OCI-LY7 (cell line): ENCODE data around the gene DDT. TPM values are rescaled to one million over a fixed set of nuclear protein-coding genes. Genes with fewer than 3 reads are reported as not detected.
"Not testable (repeated sequence)": the region's sequence is repeated elsewhere in the genome, so short reads cannot be mapped to it uniquely, and the experiment has no call there.

Experiments
- BruUV-seq: library from RNA; stranded (reverse); fragments of 400-500 nt; replicated peaks from 2 replicates; lab custom pipeline; 2021; lab: Mats Ljungman, UMichigan
- CTCF ChIA-PET: fragments of 300-600 bp; sonication (Branson Sonifier 250); formaldehyde crosslinking; loops from one replicate; lab custom pipeline; 2022; ENCODE audit warnings: antibody characterized with exemption; ENCODE audit not compliant: unreplicated experiment; lab: Charles Lee
- POLR2A ChIA-PET: fragments of 300-600 bp; sonication (Branson Sonifier 250); formaldehyde crosslinking; loops from one replicate; lab custom pipeline; 2022; ENCODE audit warnings: antibody characterized with exemption; lab: Charles Lee
- DNase-seq: peaks from one replicate; pipeline ENCODE4 v3.0.0-alpha.2; 2015; ENCODE audit warnings: low spot score
- H2AFZ ChIP-seq: fragments of 200-600 bp; sonication (generic), shearing (Covaris generic); 2 replicates; pipeline ENCODE4 v1.6.1; 2014; ENCODE audit warnings: mild to moderate bottlenecking, antibody characterized with exemption, low read length, moderate library complexity
- H3K27ac ChIP-seq: fragments of 200-600 bp; sonication (generic); 2 replicates; pipeline ENCODE4 v1.5.1; 2014; ENCODE audit warnings: mixed run types, low read depth, mild to moderate bottlenecking, moderate library complexity, low read length, inconsistent platforms; ENCODE audit not compliant: poor library complexity, severe bottlenecking
- H3K36me3 ChIP-seq: fragments of 200-600 bp; sonication (generic); 2 replicates; pipeline ENCODE4 v1.6.1; 2014; ENCODE audit warnings: mild to moderate bottlenecking, antibody characterized with exemption, low read length, moderate library complexity, mixed read lengths; ENCODE audit not compliant: insufficient read depth
- H3K4me1 ChIP-seq: fragments of 200-600 bp; sonication (generic); 2 replicates; pipeline ENCODE4 v1.5.1; 2014; ENCODE audit warnings: mild to moderate bottlenecking, low read length; ENCODE audit not compliant: insufficient read depth, poor library complexity, severe bottlenecking
- H3K4me2 ChIP-seq: fragments of 200-600 bp; sonication (generic); 2 replicates; pipeline ENCODE4 v1.6.1; 2014; ENCODE audit warnings: mild to moderate bottlenecking, low read length
- H3K4me3 ChIP-seq: fragments of 200-600 bp; sonication (generic); 2 replicates; pipeline ENCODE4 v1.5.1; 2014; ENCODE audit warnings: mild to moderate bottlenecking, low read depth, low read length; ENCODE audit not compliant: poor library complexity, severe bottlenecking
- H3K79me2 ChIP-seq: fragments of 200-600 bp; sonication (generic); 2 replicates; pipeline ENCODE4 v1.6.1; 2016; ENCODE audit warnings: low read depth, mild to moderate bottlenecking, low read length, moderate library complexity, mixed read lengths; ENCODE audit not compliant: insufficient read depth
- H3K9me2 ChIP-seq: fragments of 200-600 bp; sonication (generic); 2 replicates; pipeline ENCODE4 v1.6.1; 2016; ENCODE audit warnings: mild to moderate bottlenecking, low read length, mixed read lengths; ENCODE audit not compliant: insufficient read depth
- H3K9me3 ChIP-seq: fragments of 200-600 bp; sonication (generic); 2 replicates; pipeline ENCODE4 v1.6.1; 2014; ENCODE audit warnings: mild to moderate bottlenecking, mixed run types, low read length, mixed read lengths
- H4K20me1 ChIP-seq: fragments of 200-600 bp; sonication (generic); 2 replicates; pipeline ENCODE4 v1.6.1; 2014; ENCODE audit warnings: mild to moderate bottlenecking, antibody characterized with exemption, low read length, moderate library complexity, mixed read lengths; ENCODE audit not compliant: insufficient read depth
- EZH2phosphoT487 ChIP-seq: fragments of 200-600 bp; sonication (generic); IDR thresholded peaks from 2 replicates; pipeline ENCODE4 v1.6.1; 2018; ENCODE audit warnings: low read depth, borderline replicate concordance, mild to moderate bottlenecking, mixed run types, antibody characterized with exemption, low read length, moderate library complexity, mixed read lengths
- intact Hi-C: fragments of 100-400 bp; cut with micrococcal nuclease; formaldehyde crosslinking; loops from one replicate; pipeline ENCODE4 v1.10.0; 2022; ENCODE audit not compliant: unreplicated experiment
- total RNA-seq, 2 experiments: library from RNA; depleted of rRNA in 1 of 2; stranded (reverse); fragments of >200 nt in 1 of 2; shearing (Covaris generic) in 1 of 2; gene quantifications; 2 replicates each; pipeline ENCODE4 v1.2.3, GENCODE V29; 2014 to 2022
- TF ChIP-seq, protein P1 (sequence below): fragments of 200-600 bp; sonication (generic); conservative IDR thresholded peaks from 2 replicates; pipeline ENCODE4 v1.5.1; 2014; ENCODE audit warnings: mild to moderate bottlenecking, antibody characterized with exemption, low read length, moderate library complexity, mixed read lengths

The DDT gene
- total RNA-seq, 2 experiments from 2014 or later, result 182 to 252 TPM

DNA sequence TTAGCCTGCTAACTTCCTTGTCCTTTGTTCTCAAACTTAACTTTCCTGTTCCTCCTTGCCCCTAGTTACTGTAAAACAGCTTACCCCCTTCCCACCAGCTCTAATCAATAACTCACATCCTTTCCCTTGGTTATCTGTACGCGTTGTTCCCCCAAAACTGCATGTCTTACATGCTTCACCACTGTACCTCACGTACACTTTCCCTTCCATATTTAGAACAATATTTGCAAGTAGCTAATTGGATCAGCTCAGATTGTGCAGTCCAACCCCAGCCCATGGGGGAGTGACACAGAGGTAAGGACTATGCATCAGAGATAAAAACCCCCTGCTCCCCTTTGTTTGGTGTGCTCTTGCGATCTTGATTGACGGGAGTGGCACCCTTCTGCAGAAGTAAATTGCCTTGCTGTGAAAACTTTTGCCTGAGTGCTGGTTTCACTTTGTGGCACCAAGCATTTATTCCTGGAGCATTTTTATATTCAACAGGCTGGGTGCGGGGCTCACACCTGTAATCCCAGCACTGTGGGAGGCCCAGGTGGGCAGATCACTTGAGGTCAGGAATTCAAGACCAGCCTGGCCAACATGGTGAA is 49.1 kb downstream of the DDT start:
- H3K4me2 ChIP-seq, result no peak overlapping the region
- no peaks in the 10 kb centered on the region for H4K20me1 ChIP-seq
- H3K36me3 ChIP-seq, result peaks cover 70% of the 10 kb centered on the region
- H3K9me3 ChIP-seq, result peaks cover 20% of the 10 kb centered on the region
- H3K27ac ChIP-seq, result no peak overlapping the region
- peaks cover 21% of the 10 kb centered on the region for H3K4me1 ChIP-seq
- TF ChIP-seq, protein P1, sequence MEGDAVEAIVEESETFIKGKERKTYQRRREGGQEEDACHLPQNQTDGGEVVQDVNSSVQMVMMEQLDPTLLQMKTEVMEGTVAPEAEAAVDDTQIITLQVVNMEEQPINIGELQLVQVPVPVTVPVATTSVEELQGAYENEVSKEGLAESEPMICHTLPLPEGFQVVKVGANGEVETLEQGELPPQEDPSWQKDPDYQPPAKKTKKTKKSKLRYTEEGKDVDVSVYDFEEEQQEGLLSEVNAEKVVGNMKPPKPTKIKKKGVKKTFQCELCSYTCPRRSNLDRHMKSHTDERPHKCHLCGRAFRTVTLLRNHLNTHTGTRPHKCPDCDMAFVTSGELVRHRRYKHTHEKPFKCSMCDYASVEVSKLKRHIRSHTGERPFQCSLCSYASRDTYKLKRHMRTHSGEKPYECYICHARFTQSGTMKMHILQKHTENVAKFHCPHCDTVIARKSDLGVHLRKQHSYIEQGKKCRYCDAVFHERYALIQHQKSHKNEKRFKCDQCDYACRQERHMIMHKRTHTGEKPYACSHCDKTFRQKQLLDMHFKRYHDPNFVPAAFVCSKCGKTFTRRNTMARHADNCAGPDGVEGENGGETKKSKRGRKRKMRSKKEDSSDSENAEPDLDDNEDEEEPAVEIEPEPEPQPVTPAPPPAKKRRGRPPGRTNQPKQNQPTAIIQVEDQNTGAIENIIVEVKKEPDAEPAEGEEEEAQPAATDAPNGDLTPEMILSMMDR, result no peak
- no peak for TF ChIP-seq EZH2phosphoT487
- no TSS peak for BruUV-seq
- no peak overlapping the region for H3K4me3 ChIP-seq
- ChIA-PET CTCF (no interaction called here), POLR2A (no interaction called here)
- DNase-seq, result no peak
- no peaks in the 10 kb centered on the region for H3K9me2 ChIP-seq
- intact Hi-C loops, result no loop called here
- H2AFZ ChIP-seq, result no peak overlapping the region
- no peaks in the 10 kb centered on the region for H3K79me2 ChIP-seq

DNA sequence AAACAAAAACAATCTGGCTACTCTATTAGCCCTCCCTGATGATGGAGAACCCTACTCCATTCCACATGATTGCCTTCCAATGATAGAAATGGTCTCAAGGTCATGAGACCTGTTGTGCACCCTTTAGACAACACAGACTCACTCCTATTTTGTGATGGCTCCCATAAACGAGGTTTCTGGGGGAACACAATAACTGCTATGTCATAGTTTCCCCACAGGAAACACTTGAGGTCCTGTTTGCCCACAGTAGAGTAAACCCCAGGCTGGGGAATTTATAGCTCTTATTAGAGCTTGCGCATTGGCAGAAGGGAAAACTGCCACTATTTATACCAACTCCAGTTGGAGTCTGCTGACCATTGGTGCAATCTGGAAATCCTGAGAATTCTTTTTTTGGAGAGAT is 51.3 kb downstream of the DDT start:
- intact Hi-C loops, result no loop called here
- POLR2A ChIA-PET, result no interaction called here
- H3K4me1 ChIP-seq, result peaks cover 2% of the 10 kb centered on the region
- no peak for DNase-seq
- peaks cover 20% of the 10 kb centered on the region for H3K9me3 ChIP-seq
- H3K9me2 ChIP-seq, result no peaks in the 10 kb centered on the region
- BruUV-seq, result no TSS peak
- no peak overlapping the region for H2AFZ ChIP-seq
- H3K79me2 ChIP-seq, result no peaks in the 10 kb centered on the region
- no peak overlapping the region for H3K27ac ChIP-seq
- TF ChIP-seq, protein P1, result no peak
- TF ChIP-seq EZH2phosphoT487, result no peak
- peaks cover 67% of the 10 kb centered on the region for H3K36me3 ChIP-seq
- no peaks in the 10 kb centered on the region for H4K20me1 ChIP-seq
- no peak overlapping the region for H3K4me3 ChIP-seq
- H3K4me2 ChIP-seq, result no peak overlapping the region
- CTCF ChIA-PET, result no interaction called here

DNA sequence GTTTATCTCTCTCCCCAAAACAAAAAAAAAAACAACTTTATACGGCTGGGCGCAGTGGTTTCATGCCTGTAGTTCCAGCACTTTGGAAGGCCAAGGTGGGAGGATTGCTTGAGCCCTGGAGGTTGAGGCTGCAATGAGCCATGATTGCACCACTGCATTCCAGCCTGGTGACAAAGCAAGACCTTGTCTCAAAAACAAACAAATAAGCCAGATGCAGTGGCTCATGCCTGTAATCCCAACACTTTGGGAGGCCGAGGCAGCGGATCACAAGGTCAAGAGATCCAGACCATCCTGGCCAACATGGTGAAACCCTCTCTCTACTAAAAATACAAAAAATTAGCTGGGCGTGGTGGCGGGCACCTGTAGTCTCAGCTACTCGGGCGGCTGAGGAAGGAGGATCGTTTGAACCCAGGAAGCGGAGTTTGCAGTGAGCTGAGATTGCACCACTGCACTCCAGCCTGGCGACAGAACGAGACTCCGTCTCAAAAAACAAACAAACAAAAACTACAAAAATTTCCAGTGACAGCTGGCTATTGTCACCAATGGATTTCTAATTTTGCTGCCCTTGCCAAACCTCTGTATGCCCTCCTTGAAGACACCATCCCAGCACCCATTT is 52.5 kb downstream of the DDT start:
- H3K4me3 ChIP-seq, H3K4me1 ChIP-seq, CTCF ChIA-PET, POLR2A ChIA-PET, H4K20me1 ChIP-seq, H2AFZ ChIP-seq, DNase-seq, intact Hi-C loops, H3K9me2 ChIP-seq, H3K79me2 ChIP-seq, BruUV-seq, H3K27ac ChIP-seq, H3K4me2 ChIP-seq: not testable (repeated sequence)
- Histone ChIP-seq H3K9me3 (peaks cover 16% of the 10 kb centered on the region), H3K36me3 (peaks cover 59% of the 10 kb centered on the region)

Other genes starting within 250 kb of the DDT start
- 5.1 and 6.0 TPM in 2 replicates for gene ZNF70, start 223.3 kb downstream of the DDT start, total RNA-seq (2014; rRNA removed; shearing (Covaris generic))
- gene ZNF70, start 223.3 kb downstream of the DDT start, total RNA-seq (2022), result 8.4 and 8.7 TPM in 2 replicates
- gene VPREB3, start 220.0 kb downstream of the DDT start, total RNA-seq (2014; rRNA removed; shearing (Covaris generic)), result 163 and 241 TPM in 2 replicates
- gene VPREB3, start 220.0 kb downstream of the DDT start, total RNA-seq (2022), result 312 and 333 TPM in 2 replicates
- gene C22orf15, start 211.5 kb downstream of the DDT start, total RNA-seq (2014; rRNA removed; shearing (Covaris generic)), result 1.0 and 1.7 TPM in 2 replicates
- gene C22orf15, start 211.5 kb downstream of the DDT start, total RNA-seq (2022), result 0.86 and 1.3 TPM in 2 replicates
- gene CHCHD10, start 206.5 kb downstream of the DDT start, total RNA-seq (2014; rRNA removed; shearing (Covaris generic)), result 50.8 and 54.6 TPM in 2 replicates
- gene CHCHD10, start 206.5 kb downstream of the DDT start, total RNA-seq (2022), result 191 and 252 TPM in 2 replicates
- gene MMP11, start 201.6 kb downstream of the DDT start, total RNA-seq (2014; rRNA removed; shearing (Covaris generic)), result 10.0 and 12.9 TPM in 2 replicates
- gene MMP11, start 201.6 kb downstream of the DDT start, total RNA-seq (2022), result 6.3 and 9.2 TPM in 2 replicates
- 265 and 297 TPM in 2 replicates for gene SMARCB1, start 187.5 kb downstream of the DDT start, total RNA-seq (2014; rRNA removed; shearing (Covaris generic))
- 242 and 252 TPM in 2 replicates for gene SMARCB1, start 187.5 kb downstream of the DDT start, total RNA-seq (2022)
- gene DERL3, start 135.4 kb downstream of the DDT start, total RNA-seq (2014; rRNA removed; shearing (Covaris generic)), result 34.6 and 44.6 TPM in 2 replicates
- gene DERL3, start 135.4 kb downstream of the DDT start, total RNA-seq (2022), result 52.1 and 64.1 TPM in 2 replicates
- 16.0 and 16.4 TPM in 2 replicates for gene SLC2A11, start 116.6 kb downstream of the DDT start, total RNA-seq (2014; rRNA removed; shearing (Covaris generic))
- gene SLC2A11, start 116.6 kb downstream of the DDT start, total RNA-seq (2022), result 41.6 and 50.2 TPM in 2 replicates
- gene MIF, start 80.1 kb downstream of the DDT start, total RNA-seq (2014; rRNA removed; shearing (Covaris generic)), result 861 and 1,440 TPM in 2 replicates
- gene MIF, start 80.1 kb downstream of the DDT start, total RNA-seq (2022), result 1,078 and 1,202 TPM in 2 replicates
- not detected in 2 replicates for gene GSTT2B, start 13.2 kb downstream of the DDT start, total RNA-seq (2014; rRNA removed; shearing (Covaris generic))
- not detected in 2 replicates for gene GSTT2B, start 13.2 kb downstream of the DDT start, total RNA-seq (2022)
- 2.4 and 4.6 TPM in 2 replicates for gene DDTL, start 7.6 kb downstream of the DDT start, total RNA-seq (2014; rRNA removed; shearing (Covaris generic))
- 3.7 and 4.1 TPM in 2 replicates for gene DDTL, start 7.6 kb downstream of the DDT start, total RNA-seq (2022)
- not detected in 2 replicates for gene GSTT2, start 5.7 kb upstream of the DDT start, total RNA-seq (2014; rRNA removed; shearing (Covaris generic))
- gene GSTT2, start 5.7 kb upstream of the DDT start, total RNA-seq (2022), result not detected in 2 replicates
- not detected in 2 replicates for gene GSTT4, start 31.0 kb upstream of the DDT start, total RNA-seq (2014; rRNA removed; shearing (Covaris generic))
- gene GSTT4, start 31.0 kb upstream of the DDT start, total RNA-seq (2022), result not detected in 2 replicates
- gene CABIN1, start 36.9 kb upstream of the DDT start, total RNA-seq (2014; rRNA removed; shearing (Covaris generic)), result 64.5 and 73.0 TPM in 2 replicates
- 76.9 and 87.0 TPM in 2 replicates for gene CABIN1, start 36.9 kb upstream of the DDT start, total RNA-seq (2022)
- 0.41 and 0.54 TPM in 2 replicates for gene SUSD2, start 207.0 kb upstream of the DDT start, total RNA-seq (2014; rRNA removed; shearing (Covaris generic))
- gene SUSD2, start 207.0 kb upstream of the DDT start, total RNA-seq (2022), result 0.38 and 0.39 TPM in 2 replicates